ENCODE data around the gene ADCY9.
A peak's percentile ranks its signal among the peaks of the same experiment; 100 is the strongest.

ADCY9 gene

GRCh38 chr16:4123616-4124300, 7.5 kb upstream of the ADCY9 start:
- TF ChIP-seq CTCF (IDR thresholded peaks at IDR 0.05; ENCODE audit: poor library complexity, severe bottlenecking), result no peak
- DNase-seq (ENCODE audit: low spot score) (no peak), ATAC-seq (ENCODE audit: low read depth) (peak; percentile 53)
- H3K27me3 ChIP-seq (ENCODE audit: insufficient read depth, poor library complexity, severe bottlenecking), result no peaks in the 10 kb centered on the region
- no peak overlapping the region for H3K4me3 ChIP-seq (ENCODE audit: severe bottlenecking)
- no peaks in the 10 kb centered on the region for H3K4me1 ChIP-seq (ENCODE audit: insufficient read depth, poor library complexity, severe bottlenecking)
- H3K36me3 ChIP-seq (ENCODE audit: low read depth), result no peaks in the 10 kb centered on the region
- no peak overlapping the region for H3K27ac ChIP-seq (ENCODE audit: poor library complexity, severe bottlenecking)
- H3K9me3 ChIP-seq (ENCODE audit: severe bottlenecking), result no peaks in the 10 kb centered on the region

GRCh38 chr16:4120176-4120575, 3.9 kb upstream of the ADCY9 start:
- H3K4me3 ChIP-seq (ENCODE audit: severe bottlenecking), result no peak overlapping the region
- H3K4me1 ChIP-seq (ENCODE audit: insufficient read depth, poor library complexity, severe bottlenecking), result no peaks in the 10 kb centered on the region
- no peak overlapping the region for H3K27ac ChIP-seq (ENCODE audit: poor library complexity, severe bottlenecking)
- no peaks in the 10 kb centered on the region for H3K27me3 ChIP-seq (ENCODE audit: insufficient read depth, poor library complexity, severe bottlenecking)
- ATAC-seq (ENCODE audit: low read depth) (no peak), DNase-seq (ENCODE audit: low spot score) (no peak)
- no peaks in the 10 kb centered on the region for H3K36me3 ChIP-seq (ENCODE audit: low read depth)
- H3K9me3 ChIP-seq (ENCODE audit: severe bottlenecking), result no peaks in the 10 kb centered on the region
- TF ChIP-seq CTCF (IDR thresholded peaks at IDR 0.05; ENCODE audit: poor library complexity, severe bottlenecking), result no peak

GRCh38 chr16:4117250-4117578, 972 bp upstream of the ADCY9 start:
- peak overlapping the region; percentile 90 for H3K4me3 ChIP-seq (ENCODE audit: severe bottlenecking)
- no peak for DNase-seq (ENCODE audit: low spot score)
- TF ChIP-seq CTCF (IDR thresholded peaks at IDR 0.05; ENCODE audit: poor library complexity, severe bottlenecking), result no peak
- peaks cover 7% of the 10 kb centered on the region for H3K4me1 ChIP-seq (ENCODE audit: insufficient read depth, poor library complexity, severe bottlenecking)
- no peak overlapping the region for H3K27ac ChIP-seq (ENCODE audit: poor library complexity, severe bottlenecking)
- no peak for ATAC-seq (ENCODE audit: low read depth)
- H3K9me3 ChIP-seq (ENCODE audit: severe bottlenecking), result no peaks in the 10 kb centered on the region
- peaks cover 5% of the 10 kb centered on the region; the same call in 1 of the 2 replicates for H3K36me3 ChIP-seq (ENCODE audit: low read depth)
- no peaks in the 10 kb centered on the region for H3K27me3 ChIP-seq (ENCODE audit: insufficient read depth, poor library complexity, severe bottlenecking)

- peak overlapping the region; percentile 90 for H3K4me3 ChIP-seq (ENCODE audit: severe bottlenecking)
- H3K4me1 ChIP-seq (ENCODE audit: insufficient read depth, poor library complexity, severe bottlenecking), result peaks cover 7% of the 10 kb centered on the region
- H3K27ac ChIP-seq (ENCODE audit: poor library complexity, severe bottlenecking), result no peak overlapping the region
- H3K36me3 ChIP-seq (ENCODE audit: low read depth), result peaks cover 5% of the 10 kb centered on the region; the same call in 1 of the 2 replicates
- H3K9me3 ChIP-seq (ENCODE audit: severe bottlenecking), result no peaks in the 10 kb centered on the region
- no peak for DNase-seq (ENCODE audit: low spot score)
- ATAC-seq (ENCODE audit: low read depth), result no peak
- no peaks in the 10 kb centered on the region for H3K27me3 ChIP-seq (ENCODE audit: insufficient read depth, poor library complexity, severe bottlenecking)
- TF ChIP-seq CTCF (IDR thresholded peaks at IDR 0.05; ENCODE audit: poor library complexity, severe bottlenecking), result no peak
These were observed 308 bp downstream of the ADCY9 start for GRCh38 chr16:4115949-4116318.

- H3K36me3 ChIP-seq (ENCODE audit: low read depth), result peaks cover 5% of the 10 kb centered on the region; the same call in 1 of the 2 replicates
- H3K27ac ChIP-seq (ENCODE audit: poor library complexity, severe bottlenecking), result no peak overlapping the region
These were observed 863 bp downstream of the ADCY9 start for GRCh38 chr16:4115209-4115948.

More at GRCh38 chr16:4115209-4115948, 863 bp downstream of the ADCY9 start:
- Histone ChIP-seq H3K9me3 (ENCODE audit: severe bottlenecking) (no peaks in the 10 kb centered on the region), H3K27me3 (ENCODE audit: insufficient read depth, poor library complexity, severe bottlenecking) (no peaks in the 10 kb centered on the region), H3K4me3 (ENCODE audit: severe bottlenecking) (peak overlapping the region; percentile 90), H3K4me1 (ENCODE audit: insufficient read depth, poor library complexity, severe bottlenecking) (peaks cover 7% of the 10 kb centered on the region)
- DNase-seq (ENCODE audit: low spot score) (peak; percentile 74), ATAC-seq (ENCODE audit: low read depth) (peak; percentile 70)
- TF ChIP-seq CTCF (IDR thresholded peaks at IDR 0.05; ENCODE audit: poor library complexity, severe bottlenecking), result no peak
